GM19351 (cell line): Measurements from ENCODE around the gene PAFAH2.

Experiments used
- ATAC-seq: cut with Tn5 transposase; IDR thresholded peaks from one replicate; pipeline ENCODE4 v1.9.1; 2021; ENCODE audit warnings: mild to moderate bottlenecking, moderate library complexity; ENCODE audit not compliant: unreplicated experiment

PAFAH2 gene

GRCh38 chr1:25997828-25998761 is at the start of gene PAFAH2:
Gene PAFAH2, minus strand, starts transcription at chr1:25998063. Its CDS starts 7,247 bp downstream, at chr1:25990816.
- peak; percentile 93 for ATAC-seq

GRCh38 chr1:26047278-26047874 is 49.5 kb upstream of the PAFAH2 start:
- no peak for ATAC-seq

GRCh38 chr1:26046246-26047095 is 48.6 kb upstream of the PAFAH2 start:
- no peak for ATAC-seq

GRCh38 chr1:26045722-26046245 is 47.9 kb upstream of the PAFAH2 start, which contains the start of gene SLC30A2:
Gene SLC30A2, minus strand, starts transcription at chr1:26046118. Its CDS starts 222 bp downstream, at chr1:26045896.
- no peak for ATAC-seq

- no peak for ATAC-seq
Observed at GRCh38 chr1:26044971-26045721, 47.3 kb upstream of the PAFAH2 start.

GRCh38 chr1:26044414-26044813 is 46.6 kb upstream of the PAFAH2 start:
- no peak for ATAC-seq

- ATAC-seq = no peak
Observed at GRCh38 chr1:26043765-26044164, 45.9 kb upstream of the PAFAH2 start.

GRCh38 chr1:26041978-26042377 is 44.1 kb upstream of the PAFAH2 start:
- no peak for ATAC-seq

- ATAC-seq = no peak
Observed at GRCh38 chr1:26041401-26041800, 43.5 kb upstream of the PAFAH2 start.

- no peak for ATAC-seq
Observed at GRCh38 chr1:26038904-26039303, 41.0 kb upstream of the PAFAH2 start.

- no peak for ATAC-seq
Observed at GRCh38 chr1:26038477-26038876, 40.6 kb upstream of the PAFAH2 start.

GRCh38 chr1:26037904-26038303 is 40.0 kb upstream of the PAFAH2 start:
- ATAC-seq = no peak

- ATAC-seq = no peak
Observed at GRCh38 chr1:26036756-26037281, 39.0 kb upstream of the PAFAH2 start.

GRCh38 chr1:26035959-26036755 is 38.3 kb upstream of the PAFAH2 start:
- ATAC-seq = peak; percentile 61

- ATAC-seq = peak; percentile 94
Observed at GRCh38 chr1:26035203-26035958, 37.5 kb upstream of the PAFAH2 start.

- no peak for ATAC-seq
Observed at GRCh38 chr1:26034504-26035202, 36.8 kb upstream of the PAFAH2 start.

GRCh38 chr1:26032656-26033357 is 34.9 kb upstream of the PAFAH2 start:
- ATAC-seq = no peak
